RWPE2 (cell line): Measurements from ENCODE around the gene PDE7B.

ENCODE experiments used
- ATAC-seq: fragments of 200-7000 bp; cut with Tn5 transposase; 3 replicates; pipeline ENCODE4 v1.9.1; 2021; ENCODE audit warnings: low read depth
- DNase-seq: peaks from one replicate; pipeline ENCODE4 v3.0.0-alpha.2; 2020; ENCODE audit warnings: low spot score
- H3K27ac ChIP-seq: fragments of 450-650 bp; 2 replicates; pipeline ENCODE4 v1.5.1; 2017; ENCODE audit warnings: mild to moderate bottlenecking; ENCODE audit not compliant: poor library complexity, severe bottlenecking
- H3K27me3 ChIP-seq: fragments of 250-450 bp; sonication (Bioruptor Pico); 2 replicates; pipeline ENCODE4 v1.5.1; 2021; ENCODE audit warnings: mild to moderate bottlenecking, moderate library complexity; ENCODE audit not compliant: insufficient read depth, poor library complexity, severe bottlenecking
- H3K36me3 ChIP-seq: fragments of 250-450 bp; sonication (Bioruptor Pico); 2 replicates; pipeline ENCODE4 v1.5.1; 2020; ENCODE audit warnings: low read depth, mild to moderate bottlenecking, moderate library complexity
- H3K4me1 ChIP-seq: fragments of 250-450 bp; sonication (Bioruptor Pico); 2 replicates; pipeline ENCODE4 v1.5.1; 2021; ENCODE audit warnings: mild to moderate bottlenecking, moderate library complexity; ENCODE audit not compliant: insufficient read depth, poor library complexity, severe bottlenecking
- H3K4me3 ChIP-seq: fragments of 250-450 bp; sonication (Bioruptor Pico); 2 replicates; pipeline ENCODE4 v1.5.1; 2021; ENCODE audit warnings: mild to moderate bottlenecking, moderate library complexity; ENCODE audit not compliant: severe bottlenecking
- H3K9me3 ChIP-seq: fragments of 250-450 bp; sonication (Bioruptor Pico); 2 replicates; pipeline ENCODE4 v1.5.1; 2021; ENCODE audit warnings: mild to moderate bottlenecking, moderate library complexity; ENCODE audit not compliant: severe bottlenecking
- CTCF ChIP-seq: fragments of 450-650 bp; IDR thresholded peaks from one replicate; pipeline ENCODE4 v1.5.1; 2017; ENCODE audit warnings: mild to moderate bottlenecking, moderate library complexity; ENCODE audit not compliant: poor library complexity, severe bottlenecking

Gene PDE7B

GRCh38 chr6:136051140-136051775, 199.8 kb downstream of the PDE7B start:
- Histone ChIP-seq H3K27me3 (no peaks in the 10 kb centered on the region), H3K4me3 (no peak overlapping the region), H3K9me3 (no peaks in the 10 kb centered on the region), H3K4me1 (no peaks in the 10 kb centered on the region), H3K36me3 (no peaks in the 10 kb centered on the region), H3K27ac (no peak overlapping the region)
- no peak for TF ChIP-seq CTCF
- DNase-seq (no peak), ATAC-seq (no peak)

GRCh38 chr6:136052031-136052430, 200.5 kb downstream of the PDE7B start:
- Histone ChIP-seq H3K27me3 (no peaks in the 10 kb centered on the region), H3K27ac (no peak overlapping the region), H3K9me3 (no peaks in the 10 kb centered on the region), H3K36me3 (no peaks in the 10 kb centered on the region), H3K4me1 (no peaks in the 10 kb centered on the region), H3K4me3 (no peak overlapping the region)
- DNase-seq (no peak), ATAC-seq (no peak)
- TF ChIP-seq CTCF, result no peak

- ATAC-seq (no peak), DNase-seq (no peak)
- Histone ChIP-seq H3K4me3 (no peak overlapping the region), H3K9me3 (no peaks in the 10 kb centered on the region), H3K36me3 (no peaks in the 10 kb centered on the region), H3K4me1 (no peaks in the 10 kb centered on the region), H3K27ac (no peak overlapping the region), H3K27me3 (no peaks in the 10 kb centered on the region)
- no peak for TF ChIP-seq CTCF
Measured at GRCh38 chr6:136058852-136059251, 207.4 kb downstream of the PDE7B start.

GRCh38 chr6:136059308-136059707, 207.8 kb downstream of the PDE7B start:
- Histone ChIP-seq H3K4me3 (no peak overlapping the region), H3K9me3 (no peaks in the 10 kb centered on the region), H3K27me3 (no peaks in the 10 kb centered on the region), H3K4me1 (no peaks in the 10 kb centered on the region), H3K27ac (no peak overlapping the region), H3K36me3 (no peaks in the 10 kb centered on the region)
- no peak for TF ChIP-seq CTCF
- no peak for DNase-seq
- ATAC-seq, result no peak

GRCh38 chr6:136060052-136060451, 208.6 kb downstream of the PDE7B start:
- TF ChIP-seq CTCF, result no peak
- ATAC-seq (no peak), DNase-seq (no peak)
- Histone ChIP-seq H3K36me3 (no peaks in the 10 kb centered on the region), H3K9me3 (no peaks in the 10 kb centered on the region), H3K4me3 (no peak overlapping the region), H3K27me3 (no peaks in the 10 kb centered on the region), H3K4me1 (no peaks in the 10 kb centered on the region), H3K27ac (no peak overlapping the region)
